Pons (tissue), 1 donor: ENCODE measurements around the gene CD247.

ENCODE experiments used
- DNase-seq: peaks from one replicate; pipeline ENCODE4 v3.0.0-alpha.2; 2016; ENCODE audit warnings: low spot score

CD247 gene

GRCh38 chr1:167412072-167412471, 106.3 kb downstream of the CD247 start:
- no peak for DNase-seq

GRCh38 chr1:167409183-167409582, 109.1 kb downstream of the CD247 start:
- no peak for DNase-seq

- DNase-seq, result no peak
Observed at GRCh38 chr1:167408355-167408754, 110.0 kb downstream of the CD247 start.

GRCh38 chr1:167404908-167405307, 113.4 kb downstream of the CD247 start:
- no peak for DNase-seq

GRCh38 chr1:167404161-167404888, 114.0 kb downstream of the CD247 start:
- no peak for DNase-seq

- peak; percentile 44 for DNase-seq
Observed at GRCh38 chr1:167401260-167401873, 117.0 kb downstream of the CD247 start.

GRCh38 chr1:167400359-167400953, 117.9 kb downstream of the CD247 start:
- no peak for DNase-seq

GRCh38 chr1:167392200-167392696, 126.1 kb downstream of the CD247 start:
- DNase-seq, result no peak

- no peak for DNase-seq
Observed at GRCh38 chr1:167388976-167389375, 129.4 kb downstream of the CD247 start.

- DNase-seq, result no peak
Observed at GRCh38 chr1:167387251-167387910, 130.9 kb downstream of the CD247 start.
